ENCODE data around the gene OCA2.
"Not testable (repeated sequence)": the region's sequence is repeated elsewhere in the genome, so short reads cannot be mapped to it uniquely, and the experiment has no call there.

The OCA2 gene

GRCh38 chr15:27993996-27994780 is 104.9 kb downstream of the OCA2 start:
- DNase-seq, result no peak

- DNase-seq, result no peak
These were observed 105.6 kb downstream of the OCA2 start for GRCh38 chr15:27993544-27993943.

DNA sequence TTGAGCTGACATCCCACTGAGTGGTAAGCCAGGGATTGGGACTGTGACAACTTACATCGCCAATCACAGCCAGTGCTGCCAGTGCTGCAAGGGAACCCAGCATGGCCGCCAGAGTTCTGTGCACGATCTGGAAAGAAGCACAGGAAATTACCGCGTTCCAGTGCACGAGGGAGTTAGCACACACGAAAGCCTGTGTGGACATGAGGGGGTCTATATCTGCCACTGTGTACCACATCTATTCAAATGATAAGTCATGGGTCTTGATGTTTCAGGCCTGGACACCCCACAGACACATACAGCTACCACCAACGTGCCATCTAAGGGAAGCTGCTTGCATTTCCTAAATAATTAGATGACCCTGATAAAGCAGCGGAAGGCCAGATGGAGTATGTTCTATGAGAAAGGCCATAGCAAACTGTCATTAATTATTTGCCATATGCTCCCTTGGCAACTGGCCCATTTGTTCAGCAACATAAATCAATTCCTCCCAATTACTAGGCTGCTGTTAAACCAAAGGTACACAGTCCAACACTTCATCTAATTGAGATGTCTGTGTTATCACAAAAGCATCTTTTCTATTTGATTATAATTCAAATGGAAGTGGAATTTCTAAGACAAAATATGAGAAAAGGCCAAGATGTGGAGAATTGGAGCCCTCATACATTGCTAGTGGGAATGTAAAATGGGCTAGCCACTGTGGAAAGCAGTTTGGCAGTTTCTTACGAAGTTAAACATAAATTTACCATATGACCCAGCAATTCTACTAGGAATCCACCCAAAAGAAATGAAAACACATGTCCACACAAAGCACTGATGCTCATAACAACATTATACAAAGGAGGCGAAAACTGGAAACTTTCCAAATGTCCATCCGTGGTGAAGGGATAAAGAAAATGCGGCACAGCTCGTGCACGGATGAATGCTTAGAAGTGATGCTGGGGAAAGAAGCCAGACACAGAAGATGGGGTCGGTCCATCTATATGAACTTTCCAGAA is 108.3 kb downstream of the OCA2 start:
- peak in 1 of 2 experiments; percentile 5 for DNase-seq

- DNase-seq, result no peak
These were observed 109.3 kb downstream of the OCA2 start for GRCh38 chr15:27989838-27990237.

GRCh38 chr15:27989427-27989826 is 109.7 kb downstream of the OCA2 start:
- no peak for DNase-seq

- no peak for DNase-seq
These were observed 114.0 kb downstream of the OCA2 start for GRCh38 chr15:27985099-27985498.

DNA sequence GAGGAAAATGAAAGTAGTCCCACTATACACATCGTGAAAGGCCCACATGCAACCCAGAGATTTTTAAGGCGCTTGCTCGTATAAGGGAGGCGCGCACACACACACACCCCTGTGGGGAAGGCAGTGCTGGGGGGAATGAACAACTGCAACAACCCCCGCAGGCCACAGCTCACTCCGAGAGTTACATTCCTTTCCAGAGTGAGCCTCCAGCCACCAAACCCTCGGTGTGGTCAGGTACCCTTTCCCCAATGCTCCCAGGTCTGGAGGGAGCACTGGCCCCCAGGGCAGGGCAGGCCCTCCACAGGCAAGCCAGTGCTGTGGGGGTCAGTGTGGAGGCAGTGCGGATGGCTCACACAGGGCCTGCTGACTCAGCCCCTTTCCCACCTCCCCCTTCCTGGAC is 115.6 kb downstream of the OCA2 start:
- no peak for DNase-seq

DNA sequence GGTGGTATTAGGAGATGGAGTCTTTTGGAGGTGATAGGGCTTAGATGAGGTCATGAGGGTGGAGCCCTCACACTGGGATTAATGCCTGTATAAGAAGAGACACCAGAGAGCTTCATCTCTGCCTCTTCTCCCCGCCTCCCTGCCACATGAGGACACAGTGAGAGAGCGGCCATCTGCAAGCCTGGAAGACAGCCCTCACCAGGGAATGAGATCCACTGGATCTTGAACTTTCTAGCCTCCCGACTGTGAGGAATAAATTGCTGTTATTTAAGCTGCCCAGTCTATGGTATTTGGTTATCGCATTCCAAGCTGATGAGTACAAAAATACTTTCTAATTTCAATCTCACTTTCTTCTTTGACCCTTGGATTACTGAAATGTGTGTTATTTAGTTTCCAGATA is 121.4 kb downstream of the OCA2 start:
- DNase-seq, result no peak

GRCh38 chr15:27973886-27974285 is 125.2 kb downstream of the OCA2 start:
- DNase-seq, result no peak

DNA sequence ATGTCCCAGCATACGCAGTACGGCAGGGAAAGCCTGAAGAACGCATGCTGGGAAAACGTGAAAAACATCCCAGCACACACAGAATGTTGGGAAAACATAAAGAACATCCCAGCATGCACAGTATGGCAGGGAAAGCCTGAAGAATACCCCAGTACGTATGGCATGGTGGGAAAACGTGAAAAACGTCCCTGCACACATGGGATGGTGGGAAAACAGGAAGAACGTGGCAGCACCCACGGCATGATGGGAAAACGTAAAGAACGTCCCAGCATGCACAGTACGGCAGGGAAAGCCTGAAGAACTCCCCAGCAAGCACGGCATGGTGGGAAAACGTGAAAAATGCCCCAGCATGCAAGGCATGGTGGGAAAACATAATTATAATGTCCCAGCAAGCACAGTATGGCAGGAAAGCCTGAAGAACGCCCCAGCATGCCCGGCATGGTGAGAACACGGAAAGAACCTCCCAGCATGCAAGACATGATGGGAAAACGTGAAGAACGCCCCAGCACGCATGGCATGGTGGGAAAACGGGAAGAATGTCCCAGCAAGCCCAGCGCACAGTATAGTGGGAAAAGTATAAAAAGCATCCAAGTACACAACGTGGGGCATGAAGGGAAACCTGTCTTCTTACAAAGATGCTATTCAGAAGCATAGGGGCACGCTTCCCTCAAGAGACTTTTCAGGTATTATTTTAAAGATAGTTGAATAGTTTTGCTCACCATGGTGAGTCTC is 128.3 kb downstream of the OCA2 start:
- no peak for DNase-seq

DNA sequence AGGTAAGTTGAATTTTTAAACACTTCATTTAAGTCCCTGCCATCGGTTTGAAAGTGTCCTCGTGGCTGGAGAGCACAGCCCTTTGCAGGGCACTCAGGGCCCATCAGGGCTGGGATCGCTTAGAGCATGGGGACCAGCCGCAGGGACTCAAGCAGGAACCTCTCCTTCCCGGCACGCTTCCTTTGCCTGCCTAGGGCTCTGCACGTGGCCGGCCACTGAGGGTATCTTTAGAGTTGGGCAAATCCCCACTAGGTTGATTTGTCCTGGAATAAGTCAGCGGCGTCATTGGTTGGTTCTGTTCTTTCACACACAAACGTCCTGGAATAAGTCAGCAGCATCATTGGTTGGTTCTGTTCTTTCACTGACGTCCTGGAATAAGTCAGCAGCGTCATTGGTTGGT is 131.6 kb downstream of the OCA2 start:
- DNase-seq, result no peak

- no peak for DNase-seq
These were observed 133.6 kb downstream of the OCA2 start for GRCh38 chr15:27965546-27965945.

DNA sequence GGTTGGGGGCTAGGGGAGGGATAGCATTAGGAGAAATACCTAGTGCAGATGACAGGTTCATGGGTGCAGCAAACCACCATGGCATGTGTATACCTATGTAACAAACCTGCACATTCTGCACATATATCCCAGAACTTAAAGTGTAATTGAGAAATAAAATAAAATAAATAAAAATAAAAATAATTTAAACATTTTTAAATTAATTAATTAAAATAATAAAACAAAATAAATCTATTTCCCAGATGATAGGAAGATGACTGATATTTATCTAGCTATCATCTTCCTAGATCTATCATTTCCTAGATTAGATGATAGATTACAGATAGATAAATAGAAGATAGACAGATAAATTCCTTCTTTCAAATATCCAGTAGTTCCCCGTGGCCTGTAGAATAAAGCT is 137.3 kb downstream of the OCA2 start:
- DNase-seq, result no peak

DNA sequence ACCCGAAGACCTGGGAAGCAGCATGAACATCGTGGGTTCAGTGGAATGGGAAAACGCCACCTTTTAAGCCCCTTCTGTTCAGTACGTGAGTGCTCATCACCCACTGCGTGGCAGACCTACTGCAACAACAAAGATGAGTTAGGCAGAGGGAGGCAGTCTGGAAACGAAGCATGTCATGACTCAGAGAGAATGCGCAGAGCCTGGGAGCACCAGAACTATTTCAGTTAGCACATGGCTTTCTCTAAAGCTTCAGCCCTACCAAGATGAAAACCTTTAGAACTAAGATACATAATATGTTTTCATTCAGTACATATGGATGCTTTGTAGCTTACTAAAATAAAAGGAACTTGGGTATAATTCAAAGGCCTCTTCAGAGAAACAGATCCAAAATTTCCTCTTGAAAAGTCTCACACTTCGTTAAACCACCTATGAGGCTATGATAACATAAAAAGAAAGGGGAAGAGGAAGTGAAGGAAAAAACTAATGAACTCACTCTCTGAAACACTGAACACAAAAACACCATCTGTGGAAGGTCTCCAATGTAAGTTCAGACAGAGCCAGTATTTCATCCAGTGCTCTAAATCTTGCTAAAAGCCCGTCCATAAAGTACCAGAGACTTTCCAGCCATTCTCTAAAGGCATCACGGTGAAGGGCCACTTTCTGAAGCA is 140.1 kb downstream of the OCA2 start:
- DNase-seq, result no peak

DNA sequence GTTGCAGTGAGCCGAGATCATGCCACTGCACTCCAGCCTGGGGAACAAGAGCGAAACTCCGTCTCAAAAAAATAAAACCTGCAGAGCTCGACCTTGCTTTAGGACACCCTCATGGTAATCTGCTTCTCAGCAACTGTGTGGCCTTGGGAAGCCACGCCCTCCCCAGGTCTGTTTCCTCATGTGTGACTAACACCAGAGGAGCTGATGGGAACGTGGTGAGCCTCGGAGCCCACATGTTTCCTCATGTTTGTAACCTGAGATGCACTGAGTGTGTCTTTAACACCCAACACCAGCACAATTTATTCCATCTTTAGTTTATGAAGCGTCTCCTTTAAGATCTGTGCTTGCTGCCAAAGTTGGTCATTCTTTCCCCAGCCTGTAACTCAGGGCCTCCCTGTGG is 142.8 kb downstream of the OCA2 start:
- DNase-seq, result no peak

DNA sequence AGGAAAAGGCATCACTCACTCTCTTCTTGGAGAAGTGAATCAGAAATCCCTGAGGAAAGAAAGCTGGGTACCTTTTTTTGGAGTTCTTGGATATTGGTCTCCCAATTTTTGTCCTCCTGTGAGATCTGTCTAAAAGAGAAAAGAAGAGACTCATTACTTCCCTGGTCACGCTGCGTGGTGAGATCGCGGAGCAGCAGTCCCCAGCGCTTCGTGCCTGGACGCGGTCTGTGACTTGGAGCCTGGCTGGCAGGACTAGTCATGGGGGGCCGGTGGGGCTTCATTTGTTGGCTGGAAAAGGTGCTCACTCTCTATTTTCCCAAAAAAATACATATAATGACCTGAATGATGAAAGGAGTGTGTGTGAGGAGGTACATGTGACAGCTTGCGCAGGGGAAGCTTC is 144.0 kb downstream of the OCA2 start:
- DNase-seq, result no peak

DNA sequence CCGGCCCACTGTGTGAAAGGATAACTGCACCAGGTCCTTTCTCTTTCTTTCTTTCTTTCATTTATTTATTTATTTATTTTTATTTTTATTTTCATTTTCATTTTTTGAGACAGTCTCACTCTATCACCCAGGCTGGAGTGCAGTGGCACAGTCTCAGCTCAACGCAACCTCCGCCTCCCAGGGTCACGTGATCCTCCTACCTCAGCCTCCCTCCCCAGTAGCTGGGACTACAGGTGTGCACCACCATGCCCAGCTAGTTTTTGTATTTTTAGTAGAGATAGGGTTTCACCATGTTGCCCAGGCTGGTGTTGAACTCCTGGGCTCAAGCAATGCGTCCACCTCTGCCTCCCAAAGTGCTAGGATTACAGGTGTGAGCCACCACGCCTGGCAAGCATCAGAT is 146.5 kb downstream of the OCA2 start:
- DNase-seq, result not testable (repeated sequence)

- no peak for DNase-seq
These were observed 147.8 kb downstream of the OCA2 start for GRCh38 chr15:27951191-27951890.

DNA sequence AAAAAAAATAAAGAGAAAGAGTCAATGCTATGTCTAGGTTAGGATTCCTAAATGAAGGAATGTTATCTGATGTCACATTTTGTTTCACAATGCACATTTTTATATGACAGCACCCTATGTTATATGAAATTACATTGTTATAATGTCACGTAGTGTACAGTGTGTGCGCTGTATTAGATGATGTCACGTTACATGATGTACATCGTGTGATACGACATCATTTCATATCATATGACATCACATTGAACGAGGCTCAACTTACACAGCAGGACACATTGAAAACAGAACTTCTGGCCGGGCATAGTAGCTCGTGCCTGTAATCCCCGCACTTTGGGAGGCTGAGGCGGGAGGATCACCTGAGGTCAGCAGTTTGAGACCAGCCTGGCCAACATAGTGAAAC is 150.0 kb downstream of the OCA2 start:
- no peak for DNase-seq

DNA sequence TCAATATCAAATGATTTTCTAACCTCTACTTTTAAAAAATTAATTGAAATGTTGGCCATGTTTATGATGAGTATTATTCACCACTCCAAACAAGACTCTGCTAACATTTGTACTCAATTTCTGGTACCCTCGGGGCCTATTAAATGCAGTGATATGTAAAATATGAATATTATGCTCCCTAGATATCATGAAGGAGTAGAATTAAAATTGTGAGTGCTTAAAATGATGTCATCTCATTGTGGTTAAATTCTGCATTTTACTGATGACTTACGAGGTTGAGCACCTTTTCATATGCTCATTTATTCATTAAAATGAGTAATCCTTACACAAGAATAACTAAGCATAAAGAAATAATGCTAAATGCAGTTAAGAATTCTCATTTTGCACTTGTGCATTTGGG is 159.9 kb downstream of the OCA2 start:
- DNase-seq, result no peak

DNA sequence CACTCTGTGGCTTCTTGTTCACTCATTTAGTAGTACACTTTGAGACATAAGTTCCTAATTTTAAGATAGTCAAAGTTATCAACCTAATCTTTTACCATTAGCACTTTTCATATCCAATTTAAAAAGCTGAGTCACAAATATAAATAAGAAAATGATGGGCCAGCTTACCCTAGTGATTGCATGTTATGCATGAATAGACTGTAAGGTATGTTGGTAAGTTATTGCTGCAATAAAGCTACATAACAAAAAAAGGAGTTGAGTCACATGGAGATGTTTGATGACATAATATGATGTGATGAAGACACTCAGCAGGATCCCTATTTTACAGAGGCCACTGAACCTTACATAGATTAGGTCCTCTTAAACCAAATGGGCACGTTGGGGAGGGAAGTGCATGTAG is 161.3 kb downstream of the OCA2 start:
- DNase-seq, result no peak

DNA sequence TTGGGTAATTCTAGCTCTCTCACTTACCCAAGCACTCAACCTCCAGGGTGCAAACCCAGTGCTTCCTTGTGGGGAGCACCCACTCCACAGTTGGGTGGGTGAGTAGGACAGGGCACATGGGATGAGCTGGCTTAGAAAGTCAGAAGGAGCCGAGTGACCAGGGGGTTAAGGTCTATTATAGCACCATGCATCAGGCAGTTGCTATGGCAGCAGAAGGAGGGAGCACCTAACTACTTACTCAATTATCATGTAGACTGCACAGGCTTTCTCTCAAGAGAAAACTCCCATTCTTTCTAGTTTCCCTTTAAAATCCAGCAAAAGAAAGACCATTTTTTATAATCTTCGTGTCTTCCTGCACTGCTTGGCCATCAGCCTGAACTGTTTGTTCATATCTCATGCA is 163.0 kb downstream of the OCA2 start:
- DNase-seq, result no peak

Measured in NCI-H2081 (cell line).